HepG2 (cell line): ENCODE data around the gene ELP5. TPM values are rescaled to one million over a fixed set of nuclear protein-coding genes. Genes with fewer than 3 reads are reported as not detected.

Experiments
- ARNT2 ChIP-seq: sonication (generic); formaldehyde crosslinking; IDR thresholded peaks from 2 replicates; pipeline ENCODE4 v1.8.0; 2022; ENCODE audit warnings: mild to moderate bottlenecking, low read depth, missing genetic modification reagents, moderate library complexity
- EEA1 ChIP-seq: sonication (generic); formaldehyde crosslinking; IDR thresholded peaks from 2 replicates; pipeline ENCODE4 v1.5.1; 2020; ENCODE audit warnings: mild to moderate bottlenecking, missing genetic modification reagents, borderline replicate concordance
- JARID2 ChIP-seq: sonication (generic); formaldehyde crosslinking; IDR thresholded peaks from 2 replicates; pipeline ENCODE4 v1.8.1; 2023; ENCODE audit warnings: missing genetic modification reagents, inconsistent platforms; ENCODE audit not compliant: insufficient replicate concordance
- RBM39 ChIP-seq: fragments of 200-400 bp; formaldehyde crosslinking; IDR thresholded peaks from one replicate; pipeline ENCODE4 v1.6.1; 2018; ENCODE audit warnings: antibody characterized with exemption, mild to moderate bottlenecking, low read depth, low read length; ENCODE audit not compliant: poor library complexity, severe bottlenecking
- ZFY ChIP-seq: sonication (generic); formaldehyde crosslinking; IDR thresholded peaks from 2 replicates; pipeline ENCODE4 v1.4.0; 2020; ENCODE audit warnings: missing genetic modification reagents
- ZMYM2 ChIP-seq: sonication (generic); formaldehyde crosslinking; IDR thresholded peaks from 2 replicates; pipeline ENCODE4 v1.8.0; 2022; ENCODE audit warnings: mild to moderate bottlenecking, missing genetic modification reagents
- ZNF616 ChIP-seq: sonication (generic); formaldehyde crosslinking; IDR thresholded peaks from 2 replicates; pipeline ENCODE4 v1.5.0; 2020; ENCODE audit warnings: low read depth, mild to moderate bottlenecking, missing genetic modification reagents
- ZNF781 ChIP-seq: sonication (generic); formaldehyde crosslinking; IDR thresholded peaks from 2 replicates; pipeline ENCODE4 v1.5.1; 2020; ENCODE audit warnings: borderline replicate concordance, mild to moderate bottlenecking, missing genetic modification reagents; ENCODE audit errors: not compliant biosample characterization
- polyA plus RNA-seq, 8 experiments: library from polyadenylated mRNA; depleted of rRNA in 3 of 8; stranded (reverse) in 7 of 8; unstranded in 1 of 8; fragments of >200 nt; fragmentation: Illumina TruSeq in 4 of 8; extraction: Trizol in 4 of 8; gene quantifications; 2 replicates each; pipeline versions ENCODE4 v1.2.1 to v1.2.3, GENCODE V29; 2011 to 2016; ENCODE audit warnings: low read depth in 4 of 8, missing spikeins in 1 of 8, mixed read lengths in 1 of 8; ENCODE audit not compliant: insufficient read depth in 1 of 8
- total RNA-seq, 5 experiments: library from RNA; depleted of rRNA; stranded (reverse); fragments of >200 nt; fragmentation: Illumina TruSeq; extraction: Trizol; gene quantifications; 2 replicates each; pipeline ENCODE4 v1.2.3, GENCODE V29; 2016; ENCODE audit warnings: low read depth in 1 of 5
- TF ChIP-seq, protein P1 (sequence below): sonication (generic); formaldehyde crosslinking; IDR thresholded peaks from 2 replicates; pipeline ENCODE4 v1.5.1; 2020; ENCODE audit warnings: mild to moderate bottlenecking, missing genetic modification reagents, moderate library complexity
- TF ChIP-seq, protein P2 (sequence below): sonication (generic); formaldehyde crosslinking; IDR thresholded peaks from 2 replicates; pipeline ENCODE4 v1.4.0; 2020; ENCODE audit warnings: missing genetic modification reagents
- TF ChIP-seq, protein P3 (sequence below): sonication (generic); formaldehyde crosslinking; IDR thresholded peaks from 2 replicates; pipeline ENCODE4 v1.4.0; 2020; ENCODE audit warnings: missing genetic modification reagents, borderline replicate concordance
- TF ChIP-seq, protein P4 (sequence below): sonication (generic); formaldehyde crosslinking; IDR thresholded peaks from 2 replicates; pipeline ENCODE4 v1.5.1; 2020; ENCODE audit warnings: mild to moderate bottlenecking, missing genetic modification reagents, borderline replicate concordance

ELP5 gene
- total and polyA plus RNA-seq, 2 of the 13 experiments (the other 11 are each of a cell fraction or from before 2014, with no cell fraction given), result 67.6 to 69.8 TPM

DNA sequence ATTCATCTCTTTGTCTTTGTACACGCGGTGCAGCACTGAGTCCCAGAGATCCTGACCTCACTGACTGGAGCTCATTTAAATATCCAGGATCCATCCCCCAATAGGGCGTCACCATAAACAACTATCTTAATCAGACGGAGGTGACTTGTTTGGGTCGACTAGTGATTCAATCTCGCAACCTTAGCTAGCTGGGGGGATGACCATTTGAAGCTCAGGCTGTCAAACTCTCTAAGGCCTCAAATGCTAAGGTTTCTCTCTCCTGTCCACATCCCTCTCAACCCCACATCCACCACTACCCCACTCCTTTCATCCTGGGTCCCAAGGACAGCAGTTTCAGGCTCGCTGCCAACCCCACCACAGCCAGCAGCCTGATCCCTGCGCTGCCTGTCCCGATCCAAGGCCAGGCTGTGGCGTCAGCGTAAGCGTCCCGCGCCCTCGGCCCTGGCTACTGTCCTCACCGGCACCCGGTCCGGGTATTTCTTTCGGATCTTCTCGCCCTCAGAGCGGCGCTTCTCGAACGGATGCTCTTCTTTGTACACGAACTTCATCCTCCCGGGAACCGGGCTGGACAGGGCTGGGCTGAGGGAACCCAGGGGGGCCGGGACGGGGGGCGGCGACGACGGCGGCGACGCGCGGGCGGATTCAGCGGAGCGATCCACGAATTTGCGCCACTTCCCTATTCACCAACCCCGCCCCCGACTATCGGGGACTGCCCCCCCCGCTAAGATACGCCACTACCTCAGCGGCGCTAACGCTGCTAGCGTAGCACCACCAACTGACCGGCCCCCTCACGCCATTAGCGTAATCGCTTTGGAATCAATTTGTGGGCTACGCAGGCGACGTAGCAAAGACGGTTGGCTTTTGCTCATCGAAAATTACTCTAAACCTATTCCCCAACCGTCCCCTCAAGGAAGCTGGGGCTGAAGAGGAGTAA is 10.0 kb upstream of the ELP5 start, which contains the start of gene GABARAP (continued):
- TF ChIP-seq, protein P1, sequence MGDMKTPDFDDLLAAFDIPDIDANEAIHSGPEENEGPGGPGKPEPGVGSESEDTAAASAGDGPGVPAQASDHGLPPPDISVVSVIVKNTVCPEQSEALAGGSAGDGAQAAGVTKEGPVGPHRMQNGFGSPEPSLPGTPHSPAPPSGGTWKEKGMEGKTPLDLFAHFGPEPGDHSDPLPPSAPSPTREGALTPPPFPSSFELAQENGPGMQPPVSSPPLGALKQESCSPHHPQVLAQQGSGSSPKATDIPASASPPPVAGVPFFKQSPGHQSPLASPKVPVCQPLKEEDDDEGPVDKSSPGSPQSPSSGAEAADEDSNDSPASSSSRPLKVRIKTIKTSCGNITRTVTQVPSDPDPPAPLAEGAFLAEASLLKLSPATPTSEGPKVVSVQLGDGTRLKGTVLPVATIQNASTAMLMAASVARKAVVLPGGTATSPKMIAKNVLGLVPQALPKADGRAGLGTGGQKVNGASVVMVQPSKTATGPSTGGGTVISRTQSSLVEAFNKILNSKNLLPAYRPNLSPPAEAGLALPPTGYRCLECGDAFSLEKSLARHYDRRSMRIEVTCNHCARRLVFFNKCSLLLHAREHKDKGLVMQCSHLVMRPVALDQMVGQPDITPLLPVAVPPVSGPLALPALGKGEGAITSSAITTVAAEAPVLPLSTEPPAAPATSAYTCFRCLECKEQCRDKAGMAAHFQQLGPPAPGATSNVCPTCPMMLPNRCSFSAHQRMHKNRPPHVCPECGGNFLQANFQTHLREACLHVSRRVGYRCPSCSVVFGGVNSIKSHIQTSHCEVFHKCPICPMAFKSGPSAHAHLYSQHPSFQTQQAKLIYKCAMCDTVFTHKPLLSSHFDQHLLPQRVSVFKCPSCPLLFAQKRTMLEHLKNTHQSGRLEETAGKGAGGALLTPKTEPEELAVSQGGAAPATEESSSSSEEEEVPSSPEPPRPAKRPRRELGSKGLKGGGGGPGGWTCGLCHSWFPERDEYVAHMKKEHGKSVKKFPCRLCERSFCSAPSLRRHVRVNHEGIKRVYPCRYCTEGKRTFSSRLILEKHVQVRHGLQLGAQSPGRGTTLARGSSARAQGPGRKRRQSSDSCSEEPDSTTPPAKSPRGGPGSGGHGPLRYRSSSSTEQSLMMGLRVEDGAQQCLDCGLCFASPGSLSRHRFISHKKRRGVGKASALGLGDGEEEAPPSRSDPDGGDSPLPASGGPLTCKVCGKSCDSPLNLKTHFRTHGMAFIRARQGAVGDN (CRISPR knock-in tag), result peak; percentile 76
- TF ChIP-seq ZMYM2, result no peak
- TF ChIP-seq, protein P2, sequence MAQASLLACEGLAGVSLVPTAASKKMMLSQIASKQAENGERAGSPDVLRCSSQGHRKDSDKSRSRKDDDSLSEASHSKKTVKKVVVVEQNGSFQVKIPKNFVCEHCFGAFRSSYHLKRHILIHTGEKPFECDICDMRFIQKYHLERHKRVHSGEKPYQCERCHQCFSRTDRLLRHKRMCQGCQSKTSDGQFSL, result peak; percentile 98
- TF ChIP-seq RBM39, result no peak
- no peak; the same call in none of the 2 replicates for TF ChIP-seq ARNT2 (CRISPR knock-in tag)
- TF ChIP-seq ZNF781 (CRISPR knock-in tag), result no peak
- no peak for TF ChIP-seq ZNF616 (CRISPR knock-in tag)
- TF ChIP-seq JARID2 (CRISPR knock-in tag), result no peak
- TF ChIP-seq, protein P3, sequence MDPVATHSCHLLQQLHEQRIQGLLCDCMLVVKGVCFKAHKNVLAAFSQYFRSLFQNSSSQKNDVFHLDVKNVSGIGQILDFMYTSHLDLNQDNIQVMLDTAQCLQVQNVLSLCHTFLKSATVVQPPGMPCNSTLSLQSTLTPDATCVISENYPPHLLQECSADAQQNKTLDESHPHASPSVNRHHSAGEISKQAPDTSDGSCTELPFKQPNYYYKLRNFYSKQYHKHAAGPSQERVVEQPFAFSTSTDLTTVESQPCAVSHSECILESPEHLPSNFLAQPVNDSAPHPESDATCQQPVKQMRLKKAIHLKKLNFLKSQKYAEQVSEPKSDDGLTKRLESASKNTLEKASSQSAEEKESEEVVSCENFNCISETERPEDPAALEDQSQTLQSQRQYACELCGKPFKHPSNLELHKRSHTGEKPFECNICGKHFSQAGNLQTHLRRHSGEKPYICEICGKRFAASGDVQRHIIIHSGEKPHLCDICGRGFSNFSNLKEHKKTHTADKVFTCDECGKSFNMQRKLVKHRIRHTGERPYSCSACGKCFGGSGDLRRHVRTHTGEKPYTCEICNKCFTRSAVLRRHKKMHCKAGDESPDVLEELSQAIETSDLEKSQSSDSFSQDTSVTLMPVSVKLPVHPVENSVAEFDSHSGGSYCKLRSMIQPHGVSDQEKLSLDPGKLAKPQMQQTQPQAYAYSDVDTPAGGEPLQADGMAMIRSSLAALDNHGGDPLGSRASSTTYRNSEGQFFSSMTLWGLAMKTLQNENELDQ, result no peak
- peak; percentile 56; the same call in 1 of the 2 replicates for TF ChIP-seq ZFY (CRISPR knock-in tag)
- TF ChIP-seq, protein P4, sequence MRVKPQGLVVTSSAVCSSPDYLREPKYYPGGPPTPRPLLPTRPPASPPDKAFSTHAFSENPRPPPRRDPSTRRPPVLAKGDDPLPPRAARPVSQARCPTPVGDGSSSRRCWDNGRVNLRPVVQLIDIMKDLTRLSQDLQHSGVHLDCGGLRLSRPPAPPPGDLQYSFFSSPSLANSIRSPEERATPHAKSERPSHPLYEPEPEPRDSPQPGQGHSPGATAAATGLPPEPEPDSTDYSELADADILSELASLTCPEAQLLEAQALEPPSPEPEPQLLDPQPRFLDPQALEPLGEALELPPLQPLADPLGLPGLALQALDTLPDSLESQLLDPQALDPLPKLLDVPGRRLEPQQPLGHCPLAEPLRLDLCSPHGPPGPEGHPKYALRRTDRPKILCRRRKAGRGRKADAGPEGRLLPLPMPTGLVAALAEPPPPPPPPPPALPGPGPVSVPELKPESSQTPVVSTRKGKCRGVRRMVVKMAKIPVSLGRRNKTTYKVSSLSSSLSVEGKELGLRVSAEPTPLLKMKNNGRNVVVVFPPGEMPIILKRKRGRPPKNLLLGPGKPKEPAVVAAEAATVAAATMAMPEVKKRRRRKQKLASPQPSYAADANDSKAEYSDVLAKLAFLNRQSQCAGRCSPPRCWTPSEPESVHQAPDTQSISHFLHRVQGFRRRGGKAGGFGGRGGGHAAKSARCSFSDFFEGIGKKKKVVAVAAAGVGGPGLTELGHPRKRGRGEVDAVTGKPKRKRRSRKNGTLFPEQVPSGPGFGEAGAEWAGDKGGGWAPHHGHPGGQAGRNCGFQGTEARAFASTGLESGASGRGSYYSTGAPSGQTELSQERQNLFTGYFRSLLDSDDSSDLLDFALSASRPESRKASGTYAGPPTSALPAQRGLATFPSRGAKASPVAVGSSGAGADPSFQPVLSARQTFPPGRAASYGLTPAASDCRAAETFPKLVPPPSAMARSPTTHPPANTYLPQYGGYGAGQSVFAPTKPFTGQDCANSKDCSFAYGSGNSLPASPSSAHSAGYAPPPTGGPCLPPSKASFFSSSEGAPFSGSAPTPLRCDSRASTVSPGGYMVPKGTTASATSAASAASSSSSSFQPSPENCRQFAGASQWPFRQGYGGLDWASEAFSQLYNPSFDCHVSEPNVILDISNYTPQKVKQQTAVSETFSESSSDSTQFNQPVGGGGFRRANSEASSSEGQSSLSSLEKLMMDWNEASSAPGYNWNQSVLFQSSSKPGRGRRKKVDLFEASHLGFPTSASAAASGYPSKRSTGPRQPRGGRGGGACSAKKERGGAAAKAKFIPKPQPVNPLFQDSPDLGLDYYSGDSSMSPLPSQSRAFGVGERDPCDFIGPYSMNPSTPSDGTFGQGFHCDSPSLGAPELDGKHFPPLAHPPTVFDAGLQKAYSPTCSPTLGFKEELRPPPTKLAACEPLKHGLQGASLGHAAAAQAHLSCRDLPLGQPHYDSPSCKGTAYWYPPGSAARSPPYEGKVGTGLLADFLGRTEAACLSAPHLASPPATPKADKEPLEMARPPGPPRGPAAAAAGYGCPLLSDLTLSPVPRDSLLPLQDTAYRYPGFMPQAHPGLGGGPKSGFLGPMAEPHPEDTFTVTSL (CRISPR knock-in tag), result peak; percentile 33; the same call in 1 of the 2 replicates
- no peak for TF ChIP-seq EEA1 (CRISPR knock-in tag)
